Measurements from ENCODE around the gene FZD10. TPM values are rescaled to one million over a fixed set of nuclear protein-coding genes. Genes with fewer than 3 reads are reported as not detected.

Gene FZD10
- total RNA-seq, 1 donor from 2014 or later, result 1.0 TPM

DNA sequence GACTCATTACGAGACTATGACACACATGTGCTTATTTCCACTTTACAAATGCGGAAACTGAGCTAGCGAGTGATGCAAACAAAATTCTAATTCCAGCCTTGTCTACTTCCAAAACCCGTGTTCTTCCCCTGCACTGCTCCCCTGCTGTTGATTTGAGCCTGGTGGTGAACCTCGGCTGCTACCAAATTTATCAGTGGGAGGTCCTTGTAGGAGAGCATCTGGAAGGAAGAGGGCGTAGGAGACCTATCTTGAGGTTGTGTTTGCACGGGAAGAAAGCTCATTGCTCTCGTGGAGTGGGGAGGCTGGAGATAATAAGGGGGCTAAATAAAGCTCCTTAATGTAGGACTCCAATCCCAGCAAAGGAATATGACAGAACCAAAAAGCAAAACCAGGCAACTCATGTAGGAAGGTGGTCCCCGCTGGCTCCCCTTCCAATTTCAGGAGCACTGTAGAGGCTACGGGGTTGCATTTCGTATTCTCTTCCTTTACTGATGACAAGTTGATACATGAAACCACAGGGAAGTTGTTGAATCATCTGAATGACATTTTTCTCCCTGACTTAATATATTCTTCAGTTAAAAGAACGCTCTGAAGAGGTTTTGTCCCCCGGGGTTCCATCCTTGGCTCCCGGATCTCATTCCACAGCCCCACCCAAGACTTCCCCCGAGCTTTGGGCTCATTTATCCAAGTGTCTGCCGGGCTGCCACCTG lies 52.6 kb downstream of the FZD10 start:
- no peak for TF ChIP-seq CTCF (conservative IDR thresholded peaks at IDR 0.05; ENCODE audit: low read depth, low read length)
- no peak for DNase-seq (ENCODE audit: low read depth)
- H3K4me3 ChIP-seq (ENCODE audit: low read depth, low read length), result no peak overlapping the region

Other genes with a start within 250 kb of the FZD10 start
- gene PIWIL1, start 175.4 kb downstream of the FZD10 start, total RNA-seq, result not detected in 2 replicates

Measured in epithelial cell of proximal tubule (primary cell).